Measurements from ENCODE around the gene PHF11. TPM values are rescaled to one million over a fixed set of nuclear protein-coding genes. Genes with fewer than 3 reads are reported as not detected.

Gene PHF11
- total and polyA plus RNA-seq, 2 experiments from 2014 or later: 7.4 to 13.5 TPM

DNA sequence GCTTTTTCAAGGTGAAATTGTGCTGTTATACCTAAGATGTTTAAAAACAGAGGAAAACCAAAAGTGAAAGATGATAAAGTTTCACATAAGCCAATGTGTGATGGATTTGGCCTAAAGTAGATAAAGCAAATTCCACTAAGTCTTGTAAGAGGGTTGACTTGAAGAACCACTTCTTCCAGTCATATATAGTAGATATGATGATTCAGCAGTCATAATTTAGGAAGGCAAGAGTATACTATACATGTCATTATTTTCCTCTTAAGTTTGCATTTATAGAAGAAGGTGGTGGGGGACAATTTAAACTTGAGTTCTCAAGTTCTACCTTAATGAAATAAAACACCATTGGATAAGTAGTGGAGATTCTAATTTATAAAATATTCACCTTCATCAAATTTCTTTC lies 37.3 kb downstream of the PHF11 start:
- H3K4me3 ChIP-seq: no peak overlapping the region
- H3K27me3 ChIP-seq (ENCODE audit: insufficient read depth): no peaks in the 10 kb centered on the region
- H3K36me3 ChIP-seq (ENCODE audit: insufficient read depth): no peaks in the 10 kb centered on the region
- H3K27me3 Mint-ChIP-seq (ENCODE audit: insufficient read depth, low read depth, poor library complexity): no peaks in the 10 kb centered on the region
- peaks cover 7% of the 10 kb centered on the region; the same call in 1 of the 3 replicates for H3K36me3 Mint-ChIP-seq (ENCODE audit: low read depth)
- no peaks in the 10 kb centered on the region for H4K20me1 ChIP-seq (replicated peaks; ENCODE audit: insufficient read depth)
- H3K27ac Mint-ChIP-seq: no peak overlapping the region
- H3F3A ChIP-seq (replicated peaks; ENCODE audit: low read depth): no peaks in the 10 kb centered on the region
- H3K79me2 ChIP-seq (replicated peaks; ENCODE audit: insufficient read depth): no peaks in the 10 kb centered on the region
- no peaks in the 10 kb centered on the region for H3K4me1 ChIP-seq (ENCODE audit: insufficient read depth)
- TF ChIP-seq STAT1 (IDR thresholded peaks at IDR 0.05; ENCODE audit: unreplicated experiment) (no peak), EZH2phosphoT487 (IDR thresholded peaks at IDR 0.05; ENCODE audit: unreplicated experiment) (no peak)
- ATAC-seq: no peak
- no peak overlapping the region for H3K4me2 ChIP-seq
- DNase-seq (ENCODE audit: low spot score): no peak
- H3K9me3 Mint-ChIP-seq: no peaks in the 10 kb centered on the region
- H3K9me2 ChIP-seq (ENCODE audit: insufficient read depth): no peaks in the 10 kb centered on the region
- H3K4me1 Mint-ChIP-seq: no peaks in the 10 kb centered on the region
- H3K4me3 Mint-ChIP-seq: no peak overlapping the region
- no peak overlapping the region for H2AFZ ChIP-seq
- no peak overlapping the region for H3K27ac ChIP-seq (ENCODE audit: low read depth)

GRCh38 chr13:49533591-49534269 lies 38.0 kb downstream of the PHF11 start:
- Mint-ChIP-seq H3K36me3 (ENCODE audit: low read depth) (peaks cover 7% of the 10 kb centered on the region; the same call in 1 of the 3 replicates), H3K4me1 (no peaks in the 10 kb centered on the region), H3K4me3 (no peak overlapping the region), H3K27me3 (ENCODE audit: insufficient read depth, low read depth, poor library complexity) (no peaks in the 10 kb centered on the region), H3K9me3 (no peaks in the 10 kb centered on the region), H3K27ac (no peak overlapping the region)
- no peaks in the 10 kb centered on the region for H3F3A ChIP-seq (replicated peaks; ENCODE audit: low read depth)
- H3K36me3 ChIP-seq (ENCODE audit: insufficient read depth): no peaks in the 10 kb centered on the region
- H3K79me2 ChIP-seq (replicated peaks; ENCODE audit: insufficient read depth): no peaks in the 10 kb centered on the region
- no peak overlapping the region for H3K4me3 ChIP-seq
- no peak overlapping the region for H2AFZ ChIP-seq
- no peaks in the 10 kb centered on the region for H3K4me1 ChIP-seq (ENCODE audit: insufficient read depth)
- H3K27me3 ChIP-seq (ENCODE audit: insufficient read depth): no peaks in the 10 kb centered on the region
- no peak overlapping the region for H3K4me2 ChIP-seq
- no peak overlapping the region for H3K27ac ChIP-seq (ENCODE audit: low read depth)
- no peak for ATAC-seq
- H4K20me1 ChIP-seq (replicated peaks; ENCODE audit: insufficient read depth): no peaks in the 10 kb centered on the region
- DNase-seq (ENCODE audit: low spot score): no peak
- no peaks in the 10 kb centered on the region for H3K9me2 ChIP-seq (ENCODE audit: insufficient read depth)
- TF ChIP-seq, protein P1, sequence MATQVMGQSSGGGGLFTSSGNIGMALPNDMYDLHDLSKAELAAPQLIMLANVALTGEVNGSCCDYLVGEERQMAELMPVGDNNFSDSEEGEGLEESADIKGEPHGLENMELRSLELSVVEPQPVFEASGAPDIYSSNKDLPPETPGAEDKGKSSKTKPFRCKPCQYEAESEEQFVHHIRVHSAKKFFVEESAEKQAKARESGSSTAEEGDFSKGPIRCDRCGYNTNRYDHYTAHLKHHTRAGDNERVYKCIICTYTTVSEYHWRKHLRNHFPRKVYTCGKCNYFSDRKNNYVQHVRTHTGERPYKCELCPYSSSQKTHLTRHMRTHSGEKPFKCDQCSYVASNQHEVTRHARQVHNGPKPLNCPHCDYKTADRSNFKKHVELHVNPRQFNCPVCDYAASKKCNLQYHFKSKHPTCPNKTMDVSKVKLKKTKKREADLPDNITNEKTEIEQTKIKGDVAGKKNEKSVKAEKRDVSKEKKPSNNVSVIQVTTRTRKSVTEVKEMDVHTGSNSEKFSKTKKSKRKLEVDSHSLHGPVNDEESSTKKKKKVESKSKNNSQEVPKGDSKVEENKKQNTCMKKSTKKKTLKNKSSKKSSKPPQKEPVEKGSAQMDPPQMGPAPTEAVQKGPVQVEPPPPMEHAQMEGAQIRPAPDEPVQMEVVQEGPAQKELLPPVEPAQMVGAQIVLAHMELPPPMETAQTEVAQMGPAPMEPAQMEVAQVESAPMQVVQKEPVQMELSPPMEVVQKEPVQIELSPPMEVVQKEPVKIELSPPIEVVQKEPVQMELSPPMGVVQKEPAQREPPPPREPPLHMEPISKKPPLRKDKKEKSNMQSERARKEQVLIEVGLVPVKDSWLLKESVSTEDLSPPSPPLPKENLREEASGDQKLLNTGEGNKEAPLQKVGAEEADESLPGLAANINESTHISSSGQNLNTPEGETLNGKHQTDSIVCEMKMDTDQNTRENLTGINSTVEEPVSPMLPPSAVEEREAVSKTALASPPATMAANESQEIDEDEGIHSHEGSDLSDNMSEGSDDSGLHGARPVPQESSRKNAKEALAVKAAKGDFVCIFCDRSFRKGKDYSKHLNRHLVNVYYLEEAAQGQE (IDR thresholded peaks at IDR 0.05; ENCODE audit: unreplicated experiment): no peak
- TF ChIP-seq EZH2phosphoT487 (IDR thresholded peaks at IDR 0.05; ENCODE audit: unreplicated experiment) (no peak), ZNF114 (CRISPR knock-in tag; IDR thresholded peaks at IDR 0.05) (no peak), NANOG (IDR thresholded peaks at IDR 0.05; ENCODE audit: borderline replicate concordance) (no peak), CREB1 (CRISPR knock-in tag; IDR thresholded peaks at IDR 0.05; ENCODE audit: low read depth) (no peak), ZNF331 (CRISPR knock-in tag; IDR thresholded peaks at IDR 0.05; ENCODE audit: low read depth) (no peak), ZNF462 (CRISPR knock-in tag; IDR thresholded peaks at IDR 0.05) (no peak), POLR2AphosphoS5 (IDR thresholded peaks at IDR 0.05; ENCODE audit: low read depth) (no peak), STAT1 (IDR thresholded peaks at IDR 0.05; ENCODE audit: unreplicated experiment) (no peak), JUNB (IDR thresholded peaks at IDR 0.05; ENCODE audit: unreplicated experiment) (no peak)
- TF ChIP-seq, protein P2, sequence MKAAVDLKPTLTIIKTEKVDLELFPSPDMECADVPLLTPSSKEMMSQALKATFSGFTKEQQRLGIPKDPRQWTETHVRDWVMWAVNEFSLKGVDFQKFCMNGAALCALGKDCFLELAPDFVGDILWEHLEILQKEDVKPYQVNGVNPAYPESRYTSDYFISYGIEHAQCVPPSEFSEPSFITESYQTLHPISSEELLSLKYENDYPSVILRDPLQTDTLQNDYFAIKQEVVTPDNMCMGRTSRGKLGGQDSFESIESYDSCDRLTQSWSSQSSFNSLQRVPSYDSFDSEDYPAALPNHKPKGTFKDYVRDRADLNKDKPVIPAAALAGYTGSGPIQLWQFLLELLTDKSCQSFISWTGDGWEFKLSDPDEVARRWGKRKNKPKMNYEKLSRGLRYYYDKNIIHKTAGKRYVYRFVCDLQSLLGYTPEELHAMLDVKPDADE (IDR thresholded peaks at IDR 0.05): no peak

All from GM23338 (cell line).